NCI-H1048 (cell line): ENCODE measurements around the gene DNAAF1.
"Not testable (repeated sequence)": the region's sequence is repeated elsewhere in the genome, so short reads cannot be mapped to it uniquely, and the experiment has no call there.

ENCODE experiments used
- DNase-seq: peaks from one replicate; lab custom pipeline; 2025; lab: John Stamatoyannopoulos, UW

Gene DNAAF1

DNA sequence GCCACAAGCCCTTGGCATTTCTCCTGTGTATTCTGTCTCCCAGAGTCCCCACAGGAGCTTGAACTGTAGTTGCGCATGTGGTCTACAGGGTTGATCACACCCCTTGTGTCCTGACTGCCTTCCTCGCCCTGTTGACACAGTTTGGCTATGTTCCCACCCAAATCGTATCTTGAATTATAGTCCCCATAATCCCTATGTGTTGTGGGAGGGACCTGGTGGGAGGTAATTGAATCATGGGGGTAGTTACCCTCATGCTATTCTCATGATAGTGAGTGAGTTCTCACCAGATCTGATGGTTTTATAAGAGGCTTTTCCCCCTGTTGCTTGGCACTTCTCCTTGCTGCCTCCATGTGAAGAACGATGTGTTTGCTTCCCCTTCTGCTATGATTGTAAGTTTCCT lies 67.0 kb downstream of the DNAAF1 start:
- DNase-seq, result no peak

DNA sequence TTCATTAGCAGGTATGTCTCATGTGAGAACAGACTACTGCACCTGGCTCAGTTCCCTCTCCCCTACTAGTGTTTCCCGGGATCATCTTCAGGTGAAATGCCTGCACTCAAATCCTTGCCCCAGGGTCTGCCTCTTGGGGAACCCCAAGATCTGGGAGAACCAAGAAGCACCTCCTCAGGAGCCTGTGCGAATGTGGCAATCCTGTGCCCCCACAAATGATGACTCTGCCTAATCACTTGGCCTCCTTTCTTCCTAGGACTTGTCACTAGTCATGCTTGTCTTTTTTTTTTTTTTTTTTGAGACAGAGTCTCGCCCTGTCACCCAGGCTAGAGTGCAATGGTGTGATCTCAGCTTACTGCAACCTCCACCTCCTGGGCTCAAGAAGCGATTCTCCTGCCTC lies 67.5 kb downstream of the DNAAF1 start:
- DNase-seq, result no peak

DNA sequence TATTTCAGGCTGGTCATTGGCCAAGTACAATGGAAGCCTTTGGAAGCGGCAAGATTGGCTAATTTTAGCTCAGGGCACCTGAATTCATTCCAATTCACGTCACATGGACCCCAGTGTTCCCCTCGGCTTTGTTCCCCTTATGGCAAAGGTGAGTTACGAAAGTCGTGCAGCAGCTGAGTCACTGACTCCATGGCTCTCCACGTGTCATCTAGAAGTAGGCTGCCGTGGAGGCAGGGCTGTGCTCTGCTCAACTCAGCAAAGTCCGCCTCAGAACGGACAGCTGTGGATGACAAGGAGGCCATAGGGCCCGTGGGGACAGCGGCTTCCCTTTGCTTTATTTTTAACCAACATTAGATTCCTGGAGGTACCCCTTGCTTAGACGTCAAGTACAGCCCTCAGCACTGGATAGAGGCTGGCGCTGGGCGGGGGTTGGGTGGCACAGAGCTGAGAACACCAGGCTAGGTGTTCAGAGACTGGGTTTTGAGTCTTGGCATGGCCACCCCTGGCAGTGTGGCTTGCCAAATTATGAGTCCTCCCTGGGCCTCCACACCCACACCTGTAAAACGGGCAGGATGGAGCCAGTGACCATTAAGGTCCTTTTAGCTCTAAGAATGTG lies 69.5 kb downstream of the DNAAF1 start:
- DNase-seq, result no peak

DNA sequence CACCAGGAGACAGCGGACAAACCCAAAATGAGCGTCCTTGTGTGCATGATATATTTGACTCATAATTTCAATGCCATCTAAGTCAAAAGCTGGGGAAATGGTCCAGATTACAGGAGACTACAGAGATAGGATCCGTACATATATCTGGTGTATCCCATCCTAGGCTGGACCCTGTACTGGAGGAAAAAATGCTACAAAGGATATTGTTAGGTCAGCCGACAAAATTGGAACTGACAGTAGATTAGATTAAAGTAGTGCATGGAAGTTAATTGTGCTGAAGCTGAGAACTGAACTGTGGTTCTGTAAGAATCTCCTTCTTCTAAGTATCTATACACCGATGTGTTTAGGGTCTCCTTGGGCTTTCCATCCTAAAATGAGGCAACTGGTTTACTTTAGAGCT lies 70.4 kb downstream of the DNAAF1 start:
- no peak for DNase-seq

DNA sequence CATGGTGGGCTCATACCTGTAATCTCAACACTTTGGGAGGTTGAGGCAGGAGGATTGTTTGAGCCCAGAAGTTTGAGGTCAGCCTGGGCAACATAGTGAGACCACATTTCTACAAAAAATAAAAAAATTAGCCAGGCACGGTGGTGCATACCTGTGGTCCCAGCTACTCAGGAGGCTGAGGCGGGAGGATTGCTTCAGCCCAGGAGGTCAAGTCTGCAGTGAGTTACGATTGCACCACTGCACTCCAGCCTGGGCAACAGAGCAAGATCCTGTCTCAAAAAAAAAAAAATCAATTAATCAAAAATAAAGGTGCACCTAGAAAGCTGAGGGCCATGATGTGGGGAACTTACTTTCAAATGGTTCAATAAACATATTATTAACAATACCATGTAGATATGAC lies 71.0 kb downstream of the DNAAF1 start:
- DNase-seq, result not testable (repeated sequence)

DNA sequence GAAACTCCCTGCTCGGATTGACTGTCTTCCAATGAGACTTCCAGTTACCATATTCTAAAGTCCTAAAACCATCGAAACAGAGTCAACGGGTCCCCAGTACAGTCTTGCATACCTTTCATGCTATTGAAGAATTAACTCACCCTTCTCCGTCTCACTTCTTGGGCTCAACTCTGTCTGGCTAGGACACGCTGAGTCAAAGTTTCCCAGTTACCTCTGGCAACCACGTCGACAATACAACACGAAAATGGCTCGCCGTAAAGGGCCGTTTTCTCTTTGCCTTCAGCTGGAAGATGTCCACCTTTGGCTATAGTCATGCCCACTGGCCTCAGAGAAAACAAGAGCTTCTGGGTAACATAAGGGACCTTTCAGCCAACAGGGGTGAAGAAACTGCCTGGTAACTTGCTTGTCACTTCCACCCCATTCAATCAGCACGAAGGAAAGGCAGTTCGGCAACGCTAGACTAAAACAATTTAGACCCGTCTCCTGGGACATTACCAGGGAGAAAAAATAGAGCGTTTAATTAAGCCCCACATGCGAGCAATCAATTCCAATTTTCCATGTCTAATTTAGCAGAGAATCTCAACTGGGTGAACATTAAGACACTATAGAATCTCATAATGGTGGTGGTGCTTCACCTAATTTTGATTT lies 73.2 kb downstream of the DNAAF1 start:
- no peak for DNase-seq

DNA sequence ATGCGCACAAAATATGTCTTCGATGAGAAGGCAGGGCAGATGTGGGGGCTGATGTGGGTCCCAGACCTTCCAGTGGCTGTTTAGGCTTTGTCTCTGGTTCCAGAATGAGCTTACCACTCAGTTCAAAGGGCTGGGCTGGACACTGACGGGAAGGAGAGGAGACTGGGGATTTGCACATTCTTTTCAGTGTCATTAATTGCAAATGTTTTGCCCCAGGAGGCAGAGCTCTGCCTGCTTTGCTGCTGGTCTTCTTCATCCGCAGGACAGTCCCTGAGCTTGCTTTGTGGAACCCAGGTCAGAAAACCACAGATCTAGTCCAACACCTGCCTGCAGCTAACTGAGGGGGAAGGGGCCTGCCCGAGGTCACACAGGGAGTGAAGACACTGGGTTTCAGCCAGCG lies 73.8 kb downstream of the DNAAF1 start:
- no peak for DNase-seq

DNA sequence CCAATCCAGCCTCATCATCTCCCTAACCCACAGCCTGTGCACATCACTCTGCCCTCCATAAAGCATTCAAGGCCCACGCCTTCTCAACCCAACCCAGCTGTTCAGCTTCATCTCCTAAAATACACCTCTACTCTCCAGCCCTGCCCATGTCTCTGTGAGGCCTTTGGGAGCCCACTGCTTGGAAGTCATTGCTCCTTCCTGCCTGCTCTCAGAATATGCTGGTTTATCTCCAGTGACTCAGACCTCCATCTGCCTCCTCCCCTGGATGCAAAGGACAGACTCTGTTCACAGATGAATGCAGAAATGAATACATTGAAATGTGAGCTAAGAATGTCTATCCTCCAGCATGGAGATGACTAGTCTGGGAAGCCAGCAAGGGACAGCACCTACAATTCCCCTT lies 75.7 kb downstream of the DNAAF1 start:
- no peak for DNase-seq

DNA sequence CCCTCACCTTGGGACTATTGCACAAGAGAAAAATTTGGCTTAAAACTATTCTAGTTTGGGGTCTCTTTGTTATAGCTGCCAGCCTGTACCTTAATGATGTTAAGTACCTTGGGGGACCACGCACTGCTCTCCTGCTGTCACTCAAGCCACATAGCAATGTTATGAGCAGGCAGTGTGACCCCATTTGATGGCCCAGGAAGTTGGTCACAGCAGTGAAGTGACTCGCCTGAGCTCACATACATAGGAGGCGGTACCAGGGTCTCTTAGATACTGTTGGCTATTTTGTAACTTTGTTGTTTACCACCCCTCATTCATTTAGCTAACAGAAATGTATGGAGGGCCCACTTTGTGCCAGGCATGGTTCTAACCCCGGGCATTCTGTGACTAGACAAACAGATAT lies 78.3 kb downstream of the DNAAF1 start:
- DNase-seq, result no peak

DNA sequence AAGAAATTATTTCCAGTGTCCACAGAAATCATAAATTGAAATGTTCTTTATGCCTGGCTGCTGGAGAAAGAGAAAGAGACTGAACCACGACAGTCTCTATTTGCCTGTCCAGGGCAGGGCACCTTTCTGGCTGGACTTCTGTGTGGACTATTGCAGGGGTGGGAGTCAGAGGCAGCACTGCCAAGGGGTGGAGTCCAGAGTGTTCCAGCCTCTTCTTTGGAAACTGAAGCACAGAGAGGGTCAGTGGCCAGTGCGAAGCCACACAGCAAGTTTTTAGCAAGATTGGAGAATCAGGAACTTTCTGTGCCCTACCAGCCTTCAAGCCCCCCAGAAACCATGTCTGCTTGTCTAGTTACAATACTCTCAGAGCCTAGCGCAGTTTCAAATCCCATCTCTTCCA lies 79.4 kb downstream of the DNAAF1 start:
- no peak for DNase-seq

DNA sequence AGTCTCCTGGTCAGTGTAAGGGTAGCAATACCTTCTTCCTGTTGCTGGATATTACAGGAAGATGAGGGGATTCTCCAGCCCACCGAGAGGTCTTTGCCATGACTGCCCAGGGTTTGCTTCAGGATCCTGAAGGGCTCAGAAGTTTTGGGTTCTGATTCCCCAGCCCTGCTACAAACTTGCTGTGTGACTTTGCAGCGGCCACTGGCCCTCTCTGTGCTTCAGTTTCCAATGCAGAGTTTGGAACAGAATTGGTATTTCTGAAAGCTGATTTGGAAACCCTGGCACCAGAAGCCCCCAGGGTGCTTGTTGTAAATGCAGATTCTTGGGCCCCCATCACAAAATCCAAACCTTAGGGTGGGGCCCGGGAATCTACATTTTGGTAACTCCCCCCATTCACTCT lies 80.0 kb downstream of the DNAAF1 start:
- DNase-seq, result no peak

DNA sequence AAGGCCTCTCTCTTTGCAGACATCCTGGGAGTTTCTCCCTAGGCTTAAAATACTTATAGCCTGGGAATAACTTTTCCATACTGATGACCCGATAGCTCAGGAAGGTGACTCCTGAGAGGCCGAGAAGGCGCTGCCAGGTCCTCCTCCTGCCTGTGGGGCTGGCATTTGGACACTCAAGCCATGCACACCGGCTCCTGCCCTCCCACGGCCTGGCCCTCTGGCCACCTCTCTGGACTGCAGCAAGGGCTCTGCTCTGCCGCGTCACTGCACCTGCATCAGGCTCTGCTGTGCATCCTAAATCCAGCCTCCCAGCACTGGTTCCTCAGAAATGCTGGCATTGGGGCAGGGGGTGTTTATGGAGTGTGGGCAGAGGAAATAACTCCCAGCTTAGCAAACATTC lies 80.5 kb downstream of the DNAAF1 start:
- DNase-seq, result no peak

DNA sequence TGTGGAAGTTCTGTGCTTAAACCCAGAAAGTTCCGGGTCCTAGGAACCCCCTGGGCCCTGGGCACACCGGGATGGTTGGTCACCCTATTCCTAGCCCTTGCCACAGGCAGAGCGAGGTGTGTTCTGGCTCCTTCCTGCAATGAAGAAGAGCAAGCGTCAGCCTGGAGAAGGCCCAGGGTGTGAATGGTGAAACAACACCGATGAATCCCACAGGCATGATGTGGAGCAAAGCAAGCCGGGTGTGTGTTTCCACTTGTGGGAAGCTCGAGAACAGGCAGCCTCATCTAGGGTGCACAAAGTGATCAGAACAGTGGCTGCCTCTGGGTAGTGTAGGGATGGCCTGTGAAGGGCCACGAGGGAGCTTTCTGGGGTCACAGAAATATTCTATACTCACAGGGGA lies 80.9 kb downstream of the DNAAF1 start:
- no peak for DNase-seq
